Islet precursor cell (in vitro differentiated cells): ENCODE results near the gene PAEP.
"Not testable (repeated sequence)": the region's sequence is repeated elsewhere in the genome, so short reads cannot be mapped to it uniquely, and the experiment has no call there.

Experiments used
- DNase-seq: peaks from one replicate; pipeline ENCODE4 v3.0.0-alpha.2; 2018

Gene PAEP

GRCh38 chr9:135526089-135526729, 35.3 kb upstream of the PAEP start:
- DNase-seq, result no peak

GRCh38 chr9:135526730-135527571, 34.6 kb upstream of the PAEP start:
- DNase-seq, result peak; percentile 55

- DNase-seq, result not testable (repeated sequence)
Observed at GRCh38 chr9:135528842-135529435, 32.6 kb upstream of the PAEP start.

GRCh38 chr9:135530146-135530545, 31.4 kb upstream of the PAEP start:
- DNase-seq, result no peak

- DNase-seq, result peak; percentile 30
Observed at GRCh38 chr9:135531096-135531495, 30.5 kb upstream of the PAEP start.

- no peak for DNase-seq
Observed at GRCh38 chr9:135533113-135533512, 28.4 kb upstream of the PAEP start.

GRCh38 chr9:135533674-135534073, 27.9 kb upstream of the PAEP start:
- no peak for DNase-seq

GRCh38 chr9:135534192-135534711, 27.3 kb upstream of the PAEP start:
- peak; percentile 91 for DNase-seq

GRCh38 chr9:135534826-135535225, 26.7 kb upstream of the PAEP start:
- not testable (repeated sequence) for DNase-seq

- DNase-seq, result peak; percentile 15
Observed at GRCh38 chr9:135535631-135536030, 25.9 kb upstream of the PAEP start.

- DNase-seq, result peak; percentile 45
Observed at GRCh38 chr9:135536216-135536615, 25.3 kb upstream of the PAEP start.

GRCh38 chr9:135543262-135543894, 18.2 kb upstream of the PAEP start:
- DNase-seq, result peak; percentile 94

GRCh38 chr9:135544981-135545635, 16.4 kb upstream of the PAEP start:
- DNase-seq, result peak; percentile 32

- peak; percentile 44 for DNase-seq
Observed at GRCh38 chr9:135545646-135546176, 15.8 kb upstream of the PAEP start, which contains the start of gene OBP2A. TSS of gene OBP2A (plus strand) at chr9:135546126. CDS start at chr9:135546181, 55 bp downstream.

GRCh38 chr9:135546792-135547617, 14.6 kb upstream of the PAEP start:
- peak; percentile 42 for DNase-seq

GRCh38 chr9:135547756-135548736, 13.5 kb upstream of the PAEP start:
- DNase-seq, result peak; percentile 41

GRCh38 chr9:135549478-135550343, 11.8 kb upstream of the PAEP start:
- peak; percentile 50 for DNase-seq

- DNase-seq, result no peak
Observed at GRCh38 chr9:135550344-135550918, 11.1 kb upstream of the PAEP start.

GRCh38 chr9:135551031-135551430, 10.5 kb upstream of the PAEP start:
- peak; percentile 49 for DNase-seq
